Fibroblast of skin of abdomen (primary cell): ENCODE results near the gene KRTAP10-7.
"Not testable (repeated sequence)": the region's sequence is repeated elsewhere in the genome, so short reads cannot be mapped to it uniquely, and the experiment has no call there.

Experiments
- DNase-seq: peaks from one replicate; pipeline ENCODE4 v3.0.0-alpha.2; 2013

KRTAP10-7 gene

DNA sequence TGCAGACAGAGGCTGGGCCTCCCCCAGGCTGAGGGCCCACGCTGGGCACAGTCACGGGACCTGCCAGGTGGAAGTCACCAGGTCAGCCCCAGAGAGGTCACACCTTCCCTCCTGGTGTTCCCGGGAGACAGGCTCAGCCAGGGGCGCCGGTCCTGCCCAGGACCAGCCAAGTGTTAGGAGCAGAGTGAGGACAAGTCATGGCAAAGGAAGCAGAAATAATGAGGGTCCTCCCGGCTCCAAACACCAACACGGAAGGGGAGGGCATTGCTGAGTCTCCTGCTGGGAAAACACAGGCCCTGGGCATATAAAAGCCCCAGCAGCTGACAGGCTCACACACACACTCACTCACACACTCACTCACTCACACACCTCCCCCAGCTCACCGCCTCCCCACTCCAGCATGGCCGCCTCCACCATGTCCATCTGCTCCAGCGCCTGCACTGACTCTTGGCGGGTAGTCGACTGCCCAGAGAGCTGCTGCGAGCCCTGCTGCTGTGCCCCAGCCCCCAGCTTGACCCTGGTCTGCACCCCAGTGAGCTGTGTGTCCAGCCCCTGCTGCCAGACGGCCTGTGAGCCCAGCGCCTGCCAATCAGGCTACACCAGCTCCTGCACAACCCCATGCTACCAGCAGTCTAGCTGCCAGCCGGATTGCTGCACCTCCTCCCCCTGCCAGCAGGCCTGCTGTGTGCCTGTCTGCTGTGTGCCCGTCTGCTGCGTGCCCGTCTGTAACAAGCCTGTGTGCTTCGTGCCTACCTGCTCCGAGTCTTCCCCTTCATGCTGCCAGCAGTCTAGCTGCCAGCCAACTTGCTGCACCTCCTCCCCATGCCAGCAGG is 36.8 kb downstream of the KRTAP10-7 start, which contains the start of gene KRTAP10-10:
Gene KRTAP10-10, plus strand, starts transcription at position 339 of the 833 bp plus-strand sequence. Its CDS starts 62 bp downstream, at position 401.
- DNase-seq, result no peak

GRCh38 chr21:44637851-44638348 is 37.5 kb downstream of the KRTAP10-7 start:
- DNase-seq, result not testable (repeated sequence)

- not testable (repeated sequence) for DNase-seq
These were observed 38.3 kb downstream of the KRTAP10-7 start for GRCh38 chr21:44638506-44639330.

DNA sequence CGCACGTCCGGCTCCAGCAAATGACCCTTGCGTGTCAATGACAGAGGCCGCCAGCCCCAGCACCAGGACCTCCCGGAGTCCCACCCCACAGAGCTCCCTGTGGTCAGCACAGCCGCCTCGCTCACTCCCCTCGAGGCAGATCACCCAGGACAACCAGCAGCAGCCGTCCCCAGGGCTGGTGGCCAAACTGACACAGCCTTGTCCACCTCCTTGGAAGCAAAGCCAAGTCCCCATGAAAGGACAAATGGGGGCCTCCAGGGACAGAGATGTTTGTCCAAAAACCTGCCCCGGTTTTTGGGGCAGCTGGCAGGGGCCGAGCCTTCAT is 38.9 kb downstream of the KRTAP10-7 start:
- no peak for DNase-seq

DNA sequence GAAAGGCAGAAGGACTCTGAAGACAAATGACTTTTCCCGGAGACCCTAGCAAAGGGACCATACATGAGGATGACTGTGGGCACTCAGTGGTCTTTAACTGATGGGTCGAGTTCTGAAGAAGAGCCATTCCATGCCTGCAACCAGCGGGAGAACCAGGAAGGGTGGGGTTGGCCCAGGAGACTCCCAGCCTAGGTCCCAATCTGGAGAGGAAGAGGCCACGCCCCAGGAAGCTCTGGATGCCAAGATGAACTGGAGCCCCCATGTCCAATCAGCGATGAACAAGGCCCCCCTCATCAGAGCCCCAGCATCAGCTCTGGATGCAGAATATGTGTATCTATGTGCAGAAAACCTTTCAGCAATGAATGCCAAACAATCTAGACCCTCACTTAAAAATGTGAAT is 40.4 kb downstream of the KRTAP10-7 start:
- DNase-seq, result no peak

DNA sequence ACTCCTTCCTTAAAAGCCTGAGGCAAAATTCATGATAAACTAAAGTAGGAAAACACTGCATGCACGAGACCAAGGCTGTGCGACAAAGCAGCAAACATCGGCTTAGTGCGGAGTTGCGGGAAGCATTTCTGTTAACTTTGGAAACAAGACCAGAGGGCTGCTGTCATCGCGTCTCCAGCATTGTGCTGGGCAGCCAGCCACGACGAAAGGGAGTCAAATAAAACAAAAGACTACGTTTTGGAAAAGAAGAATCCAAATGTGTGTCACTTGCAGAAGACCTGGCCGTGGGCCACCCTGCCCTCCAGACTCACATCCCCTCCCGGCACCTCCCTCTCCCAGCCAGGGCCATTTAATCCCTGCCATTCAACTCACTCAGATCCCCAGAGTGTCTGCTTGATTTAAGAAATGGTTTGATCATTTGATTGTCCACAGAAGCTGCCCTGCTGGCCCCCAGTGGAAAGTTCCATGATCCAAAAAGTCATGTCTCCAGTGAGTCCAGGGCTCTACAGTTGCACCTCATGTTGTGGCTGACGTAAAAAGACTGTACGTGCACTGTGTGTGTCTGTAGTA is 43.4 kb downstream of the KRTAP10-7 start:
- DNase-seq, result no peak

DNA sequence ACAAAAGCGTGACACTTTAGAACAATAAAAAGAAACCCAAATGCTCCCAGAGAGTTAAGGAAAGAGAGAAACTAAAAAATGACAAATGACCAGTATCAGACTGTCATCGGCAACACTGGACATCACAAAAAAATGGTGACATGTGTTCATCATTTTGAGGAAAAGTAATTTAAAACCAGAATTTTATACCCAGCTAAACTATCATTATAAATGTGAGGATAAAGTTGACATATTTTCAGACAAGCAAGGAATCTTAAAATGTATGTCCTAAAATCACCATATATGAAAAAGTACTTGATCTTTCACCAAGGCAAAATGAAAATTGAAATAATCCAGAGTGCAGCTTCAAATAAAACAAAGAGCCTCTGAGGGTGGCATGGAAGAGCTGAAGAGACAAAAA is 44.5 kb downstream of the KRTAP10-7 start:
- DNase-seq, result no peak

DNA sequence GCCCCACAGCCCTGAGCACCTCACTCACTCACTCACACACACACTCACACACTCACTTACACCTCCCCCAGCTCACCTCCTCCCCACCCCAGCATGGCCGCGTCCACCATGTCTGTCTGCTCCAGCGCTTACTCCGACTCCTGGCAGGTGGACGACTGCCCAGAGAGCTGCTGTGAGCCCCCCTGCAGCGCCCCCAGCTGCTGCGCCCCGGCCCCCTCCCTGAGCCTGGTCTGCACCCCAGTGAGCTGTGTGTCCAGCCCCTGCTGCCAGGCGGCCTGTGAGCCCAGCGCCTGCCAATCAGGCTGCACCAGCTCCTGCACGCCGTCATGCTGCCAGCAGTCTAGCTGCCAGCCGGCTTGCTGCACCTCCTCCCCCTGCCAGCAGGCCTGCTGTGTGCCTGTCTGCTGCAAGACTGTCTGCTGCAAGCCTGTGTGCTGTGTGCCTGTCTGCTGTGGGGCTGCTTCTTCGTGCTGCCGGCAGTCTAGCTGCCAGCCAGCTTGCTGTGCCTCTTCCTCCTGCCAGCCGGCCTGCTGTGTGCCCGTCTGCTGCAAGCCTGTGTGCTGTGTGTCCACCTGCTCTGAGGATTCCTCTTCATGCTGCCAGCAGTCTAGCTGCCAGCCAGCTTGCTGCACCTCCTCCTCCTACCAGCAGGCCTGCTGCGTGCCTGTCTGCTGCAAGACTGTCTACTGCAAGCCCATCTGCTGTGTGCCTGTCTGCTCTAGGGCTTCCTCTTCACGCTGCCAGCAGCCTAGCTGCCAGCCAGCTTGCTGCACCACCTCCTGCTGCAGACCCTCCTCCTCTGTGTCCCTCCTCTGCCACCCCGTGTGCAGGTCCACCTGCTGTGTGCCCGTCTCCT is 46.2 kb downstream of the KRTAP10-7 start, which contains the start of gene KRTAP10-11:
Gene KRTAP10-11, plus strand, starts transcription at position 49 of the 856 bp plus-strand sequence. Its CDS starts 45 bp downstream, at position 94.
- not testable (repeated sequence) for DNase-seq

- no peak for DNase-seq
These were observed 46.8 kb downstream of the KRTAP10-7 start for GRCh38 chr21:44647222-44647552.

- DNase-seq, result no peak
These were observed 48.3 kb downstream of the KRTAP10-7 start for GRCh38 chr21:44648557-44649311.

DNA sequence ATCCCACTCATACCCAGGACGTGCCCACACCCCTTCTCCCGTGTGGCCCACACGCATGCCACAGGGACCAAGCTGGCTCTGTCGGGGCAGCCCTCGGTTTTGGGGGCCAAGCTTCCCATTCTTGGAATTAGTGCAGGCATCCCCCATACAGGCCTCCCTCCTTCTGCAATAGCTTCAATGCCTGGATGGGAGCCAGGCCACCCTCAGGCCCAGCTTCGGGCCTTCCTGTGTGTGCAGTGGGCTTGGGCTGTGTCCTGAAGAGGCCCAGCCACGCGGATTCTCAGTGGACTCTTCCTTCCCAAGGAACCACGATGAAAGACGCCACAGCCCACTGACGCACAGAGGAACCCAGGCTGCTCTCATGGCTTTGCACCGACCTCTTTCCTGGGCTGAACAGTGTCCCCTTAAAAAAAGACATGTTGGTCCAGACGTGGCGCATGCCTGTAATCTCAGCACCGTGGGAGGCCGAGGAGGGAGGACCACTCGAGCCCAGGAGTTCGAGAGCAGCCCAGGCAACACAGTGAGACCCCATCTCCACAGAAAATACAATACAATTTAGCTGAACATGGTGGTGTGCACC is 49.2 kb downstream of the KRTAP10-7 start:
- DNase-seq, result no peak

GRCh38 chr21:44650265-44650972 is 50.0 kb downstream of the KRTAP10-7 start:
- no peak for DNase-seq

GRCh38 chr21:44650973-44651675 is 50.7 kb downstream of the KRTAP10-7 start:
- no peak for DNase-seq
